HCT116 (cell line): ENCODE measurements around the gene DLG2.

Experiments
- POLR2A ChIP-seq: IDR thresholded peaks from 2 replicates; pipeline ENCODE4 v1.7.0; 2011; ENCODE audit warnings: borderline replicate concordance; ENCODE audit not compliant: insufficient read depth, insufficient read length; ENCODE audit errors: extremely low read depth
- SRF ChIP-seq: IDR thresholded peaks from 2 replicates; pipeline ENCODE4 v1.6.1; 2012; ENCODE audit warnings: low read depth
- ZNF274 ChIP-seq: fragments of 200-500 bp; sonication (Bioruptor generic); IDR thresholded peaks from 2 replicates; pipeline ENCODE4 v1.6.1; 2014; ENCODE audit warnings: mild to moderate bottlenecking, low read depth, low read length, inconsistent platforms
- TF ChIP-seq, protein P1 (sequence below), 3 experiments: fragments of 200-600 bp in 1 of 3; sonication (generic) in 1 of 3; IDR thresholded peaks in 2 of 3; conservative IDR thresholded peaks in 1 of 3; 2 replicates each; pipeline ENCODE4 v1.5.1; 2012 to 2017; ENCODE audit warnings: low read depth in 2 of 3, low read length in 2 of 3, antibody characterized with exemption in 1 of 3, borderline replicate concordance in 1 of 3, control low read depth in 1 of 3, mild to moderate bottlenecking in 1 of 3, mixed read lengths in 1 of 3, mixed run types in 1 of 3, moderate library complexity in 1 of 3; ENCODE audit not compliant: insufficient read depth in 1 of 3

DNA sequence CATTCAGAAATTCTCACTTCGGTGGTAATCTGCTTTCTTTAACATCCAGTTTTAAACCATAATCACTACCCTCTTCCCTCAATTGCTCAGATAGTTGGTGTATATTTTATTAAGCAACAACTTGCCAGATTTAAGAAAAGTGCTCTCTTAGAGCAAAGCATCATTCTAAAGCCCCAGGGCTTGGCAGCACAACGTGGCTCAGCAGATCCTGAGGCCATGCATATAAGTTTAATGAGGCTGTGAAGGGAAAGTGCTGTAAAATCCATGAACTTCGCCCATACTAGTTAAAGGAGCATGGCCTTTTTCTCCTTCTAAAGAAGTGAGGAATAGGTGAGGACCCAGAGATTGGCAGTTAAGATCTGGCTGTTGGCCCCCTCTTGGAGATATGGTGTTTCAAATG, 1858.7 kb downstream of the DLG2 start:
- no peak for TF ChIP-seq ZNF274
- TF ChIP-seq, protein P1, sequence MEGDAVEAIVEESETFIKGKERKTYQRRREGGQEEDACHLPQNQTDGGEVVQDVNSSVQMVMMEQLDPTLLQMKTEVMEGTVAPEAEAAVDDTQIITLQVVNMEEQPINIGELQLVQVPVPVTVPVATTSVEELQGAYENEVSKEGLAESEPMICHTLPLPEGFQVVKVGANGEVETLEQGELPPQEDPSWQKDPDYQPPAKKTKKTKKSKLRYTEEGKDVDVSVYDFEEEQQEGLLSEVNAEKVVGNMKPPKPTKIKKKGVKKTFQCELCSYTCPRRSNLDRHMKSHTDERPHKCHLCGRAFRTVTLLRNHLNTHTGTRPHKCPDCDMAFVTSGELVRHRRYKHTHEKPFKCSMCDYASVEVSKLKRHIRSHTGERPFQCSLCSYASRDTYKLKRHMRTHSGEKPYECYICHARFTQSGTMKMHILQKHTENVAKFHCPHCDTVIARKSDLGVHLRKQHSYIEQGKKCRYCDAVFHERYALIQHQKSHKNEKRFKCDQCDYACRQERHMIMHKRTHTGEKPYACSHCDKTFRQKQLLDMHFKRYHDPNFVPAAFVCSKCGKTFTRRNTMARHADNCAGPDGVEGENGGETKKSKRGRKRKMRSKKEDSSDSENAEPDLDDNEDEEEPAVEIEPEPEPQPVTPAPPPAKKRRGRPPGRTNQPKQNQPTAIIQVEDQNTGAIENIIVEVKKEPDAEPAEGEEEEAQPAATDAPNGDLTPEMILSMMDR (IDR thresholded peaks at IDR 0.05 in 2 of 3, conservative IDR thresholded peaks at IDR 0.05 in 1 of 3; ENCODE audit: borderline replicate concordance in 1 of 3, insufficient read depth in 1 of 3, low read depth in 2 of 3, low read length in 2 of 3), result no peak
- no peak for TF ChIP-seq POLR2A
- no peak for TF ChIP-seq SRF
